Stimulated activated CD8-positive, alpha-beta memory T cell treated with anti-CD3 and anti-CD28 coated beads, Interleukin-7, amount 100 ng/mL, for 48 hours (primary cell): ENCODE data around the gene GRM4.

Experiments
- DNase-seq, 2 donors: peaks; one replicate each; pipeline ENCODE4 v3.0.0-alpha.2; 2020; ENCODE audit warnings: low read depth in 1 of 2; ENCODE audit errors: extremely low read depth in 1 of 2

GRM4 gene

GRCh38 chr6:34110610-34111009, 35.3 kb downstream of the GRM4 start:
- no peak for DNase-seq

GRCh38 chr6:34108176-34108575, 37.7 kb downstream of the GRM4 start:
- DNase-seq = no peak

GRCh38 chr6:34106900-34107299, 39.0 kb downstream of the GRM4 start:
- DNase-seq = no peak

GRCh38 chr6:34106421-34106820, 39.5 kb downstream of the GRM4 start:
- DNase-seq = no peak

GRCh38 chr6:34104628-34105027, 41.3 kb downstream of the GRM4 start:
- DNase-seq = no peak

DNA sequence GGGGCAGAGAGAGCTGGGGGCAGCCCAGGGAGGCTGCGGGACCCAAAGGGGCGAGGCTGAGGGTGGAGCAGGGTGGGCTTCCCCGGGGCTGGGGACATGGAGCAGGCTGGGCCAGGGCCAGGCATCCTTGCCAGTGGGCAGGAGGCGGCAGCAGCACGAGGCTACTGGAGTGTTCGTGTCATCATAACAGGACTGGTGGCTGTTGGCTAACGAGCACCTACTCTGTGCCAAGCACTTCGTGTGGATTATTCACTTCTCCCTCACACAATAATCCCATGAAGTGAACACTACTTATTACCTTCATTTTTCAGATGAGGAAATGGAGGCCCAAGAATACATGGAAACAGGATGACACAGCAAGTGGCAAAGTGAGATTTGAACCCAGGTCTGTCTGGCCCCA, 41.7 kb downstream of the GRM4 start:
- DNase-seq = no peak

GRCh38 chr6:34103321-34103720, 42.6 kb downstream of the GRM4 start:
- no peak for DNase-seq

DNA sequence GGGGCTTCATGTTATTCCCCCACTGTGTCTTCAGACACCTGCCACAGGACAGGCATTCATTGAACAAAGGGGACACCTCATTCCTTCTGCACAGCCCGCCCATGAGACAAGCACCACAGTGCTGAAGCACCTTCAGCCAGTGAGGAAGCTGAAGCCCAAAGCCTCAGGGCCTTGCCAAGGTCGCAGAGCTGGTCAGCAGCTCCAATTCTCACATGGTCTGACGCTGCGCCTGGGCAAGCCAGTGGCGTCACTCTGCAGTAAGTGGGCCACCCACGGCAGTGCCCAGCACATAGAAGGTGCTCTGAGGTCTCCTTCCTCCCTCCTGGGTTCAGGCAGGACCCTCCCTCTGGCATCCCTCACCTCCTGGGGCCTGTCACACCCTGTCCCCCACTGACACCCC, 43.2 kb downstream of the GRM4 start:
- no peak for DNase-seq

- no peak for DNase-seq
These were observed 43.7 kb downstream of the GRM4 start for GRCh38 chr6:34102099-34102656.

GRCh38 chr6:34100788-34101187, 45.1 kb downstream of the GRM4 start:
- no peak for DNase-seq

- DNase-seq = no peak
These were observed 46.0 kb downstream of the GRM4 start for GRCh38 chr6:34099878-34100277.

DNA sequence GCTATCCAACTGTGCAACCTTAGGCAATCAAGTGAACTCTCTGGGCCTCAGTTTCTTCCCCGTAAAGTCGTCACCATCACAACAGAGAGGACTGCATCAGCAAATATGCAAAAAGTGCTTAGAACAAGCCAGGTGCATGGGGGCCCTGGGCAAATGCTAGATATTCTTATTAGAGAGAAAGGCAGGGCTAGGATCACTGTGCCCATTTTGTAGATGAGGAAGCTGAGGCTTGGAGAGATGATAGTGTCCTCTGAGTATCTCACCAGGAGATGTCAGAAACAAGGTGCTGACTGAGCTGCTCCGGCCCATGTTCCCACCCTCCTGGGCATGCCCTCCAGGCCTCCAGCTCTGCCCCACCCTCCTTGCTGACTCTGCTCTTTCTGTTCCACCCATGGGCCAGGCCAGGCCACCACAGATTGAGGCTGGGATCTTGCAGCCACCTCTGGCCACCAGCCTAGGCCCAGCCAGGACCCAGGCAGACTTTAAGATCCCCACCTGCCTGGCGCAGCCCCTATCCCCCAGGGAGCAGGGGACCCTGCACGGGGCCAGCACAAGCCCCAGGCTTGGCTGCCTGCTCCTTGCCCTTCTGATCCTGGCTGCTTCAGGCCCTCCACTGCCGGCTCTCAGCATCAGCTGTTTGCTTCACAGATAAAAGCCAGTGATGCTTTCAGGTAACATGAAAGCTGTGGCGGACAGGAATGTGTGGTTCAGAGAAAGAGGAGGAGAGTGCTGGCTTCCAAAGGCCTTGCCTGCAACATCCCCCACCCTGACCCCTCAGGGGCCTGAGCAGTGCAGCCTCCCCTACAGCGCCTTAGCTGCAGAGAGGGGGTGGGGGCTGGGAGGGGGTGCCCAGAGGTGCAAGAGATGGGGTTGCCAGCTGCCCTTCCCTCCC, 47.6 kb downstream of the GRM4 start:
- no peak for DNase-seq

GRCh38 chr6:34096814-34097213, 49.1 kb downstream of the GRM4 start:
- DNase-seq = no peak

DNA sequence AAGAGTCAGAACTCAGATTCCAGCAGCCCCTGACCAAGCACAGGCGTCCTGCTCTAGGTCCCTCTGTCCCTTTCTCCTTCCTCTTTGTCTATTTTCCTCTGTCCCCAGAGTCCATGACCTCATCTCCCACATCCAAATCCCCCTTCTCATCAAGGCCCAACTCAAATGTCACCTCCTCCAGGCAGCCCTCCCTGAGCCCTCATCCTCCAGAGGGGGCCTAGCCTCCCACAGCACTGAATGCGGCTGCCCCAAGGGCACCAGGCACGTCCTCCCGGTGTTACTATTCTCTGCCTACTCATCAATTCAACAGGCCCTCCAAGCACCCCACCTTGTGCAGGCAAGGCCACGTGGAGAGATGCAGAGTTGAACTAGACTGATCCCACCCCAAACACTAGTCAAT, 49.7 kb downstream of the GRM4 start:
- DNase-seq = no peak

- no peak for DNase-seq
These were observed 50.1 kb downstream of the GRM4 start for GRCh38 chr6:34095741-34096140.

GRCh38 chr6:34095136-34095505, 50.8 kb downstream of the GRM4 start:
- no peak for DNase-seq

DNA sequence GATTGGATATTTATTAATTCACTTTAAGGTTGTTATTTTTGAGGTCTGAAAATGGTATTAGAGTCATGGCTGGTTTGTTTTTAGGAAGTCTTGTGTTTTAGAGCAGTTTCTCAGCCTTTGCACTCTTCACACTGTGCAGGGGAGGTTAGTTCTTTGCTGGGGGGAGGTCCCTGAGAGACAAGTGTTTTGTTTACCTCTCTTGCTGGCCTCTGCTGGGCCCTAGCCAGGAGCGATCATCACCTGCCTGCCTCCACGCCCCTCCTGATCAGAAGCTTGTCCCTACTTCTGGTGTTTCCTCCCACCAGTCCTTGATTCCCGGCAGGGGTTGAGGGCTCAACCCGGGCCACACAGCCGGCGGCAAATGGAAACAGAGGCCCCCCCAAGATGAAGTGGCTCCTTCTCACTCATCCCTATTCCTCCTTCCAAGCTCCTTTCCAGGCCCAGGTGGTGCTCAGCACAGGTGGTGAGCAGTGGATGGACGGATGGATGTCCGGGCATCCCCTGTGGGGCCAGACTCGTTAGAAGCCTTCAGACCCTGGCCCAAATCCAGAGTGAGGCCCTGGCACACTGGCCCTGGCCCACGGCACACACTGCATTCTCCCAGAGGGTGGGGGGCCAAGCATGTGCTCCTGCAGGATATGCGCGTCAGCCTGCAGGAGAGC, 51.3 kb downstream of the GRM4 start:
- no peak for DNase-seq

- no peak for DNase-seq
These were observed 51.9 kb downstream of the GRM4 start for GRCh38 chr6:34093854-34094430.

GRCh38 chr6:34093206-34093605, 52.7 kb downstream of the GRM4 start:
- DNase-seq = no peak

- DNase-seq = no peak
These were observed 53.3 kb downstream of the GRM4 start for GRCh38 chr6:34092631-34093030.

DNA sequence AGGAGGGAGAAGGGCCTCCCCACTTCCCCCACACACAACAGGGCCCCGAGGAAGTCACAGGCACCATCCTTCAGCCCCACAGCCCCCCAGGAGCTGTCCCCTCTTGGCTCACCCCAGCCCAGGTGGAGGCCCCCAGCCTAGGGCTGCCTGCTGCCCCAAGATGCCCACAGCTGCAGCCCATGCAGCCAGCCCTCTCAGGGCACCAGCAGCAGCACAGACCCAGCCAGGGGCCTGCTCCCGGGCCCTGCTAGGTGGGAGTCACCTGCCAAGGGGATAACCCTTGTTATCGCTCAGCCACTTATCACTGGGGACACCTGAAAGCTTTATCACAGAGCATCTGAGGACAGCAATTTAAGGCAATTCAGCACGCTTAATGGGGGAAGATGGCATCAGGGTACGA, 55.0 kb downstream of the GRM4 start:
- DNase-seq = no peak

GRCh38 chr6:34090529-34090928, 55.4 kb downstream of the GRM4 start:
- no peak for DNase-seq
